HUDEP-2 (cell line): ENCODE results near the gene PCTP.

Experiments used
- DNase-seq, 76 experiments: peaks; one replicate each; lab custom pipeline; 2025; ENCODE audit not compliant: unreplicated experiment in 76 of 76; lab: John Stamatoyannopoulos, UW

The PCTP gene

DNA sequence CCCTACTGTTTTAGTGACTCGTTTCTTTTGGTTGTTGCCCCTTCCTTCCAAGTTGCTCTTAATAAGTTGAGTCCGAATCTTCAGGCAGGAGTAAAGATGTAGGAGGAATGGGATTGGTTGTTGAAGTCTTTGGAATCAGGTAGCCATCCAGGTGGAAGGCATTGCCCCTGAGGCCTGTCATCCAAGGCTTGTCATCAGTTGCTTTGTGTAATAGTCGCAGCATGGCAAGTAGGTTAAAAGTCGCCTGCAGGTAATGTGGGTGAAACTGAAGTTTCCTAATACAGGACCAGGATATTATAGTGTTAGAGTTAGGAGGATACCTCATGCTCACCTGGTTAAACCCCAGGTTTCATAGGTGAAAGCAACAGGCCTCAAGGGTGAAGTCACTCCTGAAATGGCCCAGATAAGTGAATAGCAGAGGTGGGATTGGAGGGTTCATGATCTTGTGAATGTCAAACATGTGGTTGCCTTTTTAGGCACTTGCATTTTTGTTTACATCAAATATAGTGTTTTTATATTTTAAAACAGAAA lies 934 bp downstream of the PCTP start:
- no peak for DNase-seq

DNA sequence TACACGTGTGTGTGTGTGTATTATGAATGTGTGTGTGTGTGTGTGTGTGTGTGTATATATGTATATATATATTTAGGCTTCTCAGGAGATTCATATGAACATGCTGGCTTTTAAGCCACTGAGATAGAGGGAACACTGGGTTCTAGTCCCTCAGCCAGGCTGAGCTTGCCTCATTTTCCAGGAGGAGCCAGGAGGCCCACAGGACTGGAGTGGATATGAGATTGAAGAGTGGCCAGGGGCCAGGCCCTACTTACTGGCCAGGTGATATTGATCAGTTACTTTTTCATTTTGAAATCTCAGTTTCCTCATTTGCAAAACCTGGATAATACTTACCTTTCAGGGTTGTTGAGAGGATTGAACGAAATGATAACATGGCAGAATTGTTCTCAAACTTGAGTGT lies 5.8 kb downstream of the PCTP start:
- DNase-seq, result no peak

DNA sequence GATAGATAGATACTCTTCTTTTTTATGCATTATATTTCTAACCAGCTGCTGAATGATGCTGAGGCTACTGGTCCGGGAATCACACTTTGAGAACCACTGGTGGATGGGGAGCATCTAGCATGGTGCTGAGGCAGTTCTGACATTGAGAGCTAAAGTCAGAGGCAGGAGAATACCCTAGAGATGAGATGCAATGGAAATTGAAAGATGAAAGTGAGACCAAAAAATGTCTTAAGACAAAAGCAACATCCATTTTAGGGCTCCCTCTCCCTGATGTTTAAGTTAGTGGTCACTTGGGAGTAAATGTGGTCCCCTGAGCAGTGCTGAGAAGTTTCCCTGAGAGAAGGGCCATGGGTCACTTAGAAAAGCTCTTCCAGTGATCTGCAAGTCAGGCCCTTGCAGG lies 6.8 kb downstream of the PCTP start:
- no peak for DNase-seq

DNA sequence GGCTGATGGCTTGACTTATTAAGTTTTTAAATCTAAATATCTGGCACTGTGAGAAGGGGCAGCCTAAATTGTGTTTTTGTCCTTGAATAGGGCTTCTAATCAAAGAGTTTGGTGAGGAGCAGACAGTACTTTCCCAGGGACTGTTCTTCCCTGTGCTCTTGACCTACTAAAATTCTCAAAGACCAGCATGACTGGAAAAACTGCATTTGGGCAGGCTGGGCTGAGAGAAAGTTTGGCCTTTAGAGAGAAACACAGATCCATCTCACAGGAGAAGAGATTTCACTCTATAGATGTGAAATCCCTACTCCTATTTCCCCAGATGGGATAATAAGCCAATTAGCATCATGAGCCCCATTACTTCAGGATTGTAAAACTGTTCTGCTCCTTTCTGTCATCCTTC lies 7.3 kb downstream of the PCTP start:
- DNase-seq, result no peak

DNA sequence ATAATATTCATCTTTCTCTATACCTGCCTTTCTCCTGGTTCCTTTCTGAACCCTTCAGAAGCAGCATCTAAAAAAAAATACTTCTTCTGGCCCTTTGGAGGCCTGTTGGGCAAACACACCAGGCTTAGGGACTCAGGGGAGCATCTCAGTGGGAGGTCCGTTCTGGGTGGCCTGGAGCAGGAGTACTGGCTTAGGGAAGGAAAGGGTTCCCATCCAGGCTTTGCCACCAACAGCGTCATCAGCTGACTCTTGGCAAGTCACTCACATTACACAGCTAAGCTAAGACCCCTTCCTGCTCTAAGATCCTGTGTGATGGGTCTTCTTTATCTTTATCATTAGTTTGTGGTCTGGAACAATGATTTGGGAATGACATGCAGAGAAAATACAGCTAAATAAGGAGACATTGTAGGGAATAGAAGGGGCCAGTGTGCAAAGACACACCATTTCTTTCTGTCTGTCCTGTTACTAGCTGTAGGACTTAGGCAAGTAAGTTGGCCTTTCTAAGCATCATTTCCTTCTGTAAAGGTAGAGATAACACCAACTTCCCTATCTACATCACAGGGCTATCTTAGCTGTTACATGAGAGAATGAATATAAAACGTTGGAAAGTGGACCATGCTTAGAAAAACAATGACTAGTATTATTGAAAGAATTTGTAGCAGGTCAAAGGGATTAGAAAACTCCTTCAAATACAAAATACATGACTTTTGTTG lies 9.9 kb downstream of the PCTP start:
- no peak for DNase-seq

DNA sequence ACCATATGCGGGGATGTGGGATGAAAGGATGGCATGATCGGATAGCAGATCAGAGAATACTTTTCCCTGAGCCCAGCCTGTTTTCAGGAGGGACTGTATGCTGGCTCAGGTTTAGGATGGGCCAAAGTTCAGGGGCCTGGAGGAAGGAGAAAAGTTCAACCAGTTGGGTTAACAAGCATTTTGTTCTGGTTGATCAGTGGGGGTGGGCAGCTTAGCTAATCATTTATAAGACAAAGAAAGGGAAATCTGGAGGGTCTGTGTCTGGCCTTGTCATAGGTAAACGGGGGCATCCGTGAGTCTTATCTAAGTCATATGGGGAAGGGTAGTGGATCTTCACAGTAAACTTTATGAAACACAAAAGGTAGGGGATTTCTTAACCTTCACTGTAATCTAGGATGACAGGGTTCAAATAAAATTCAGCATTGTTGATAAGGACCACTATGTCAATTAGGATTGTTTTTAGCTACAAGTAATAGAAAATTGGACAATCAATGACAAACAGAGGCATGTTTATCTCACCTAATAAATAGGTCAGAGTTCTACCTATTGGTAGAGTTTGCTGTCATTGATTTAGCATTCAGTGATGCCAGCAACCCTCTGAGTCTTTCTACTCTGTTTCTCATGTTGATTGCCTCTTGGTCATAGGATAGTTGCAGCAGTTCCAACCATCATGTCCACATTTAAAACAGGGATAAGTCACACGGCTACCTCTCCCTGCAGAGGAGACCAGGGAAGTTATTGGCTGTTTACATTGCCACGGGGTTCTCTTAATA lies 11.4 kb downstream of the PCTP start:
- no peak for DNase-seq

DNA sequence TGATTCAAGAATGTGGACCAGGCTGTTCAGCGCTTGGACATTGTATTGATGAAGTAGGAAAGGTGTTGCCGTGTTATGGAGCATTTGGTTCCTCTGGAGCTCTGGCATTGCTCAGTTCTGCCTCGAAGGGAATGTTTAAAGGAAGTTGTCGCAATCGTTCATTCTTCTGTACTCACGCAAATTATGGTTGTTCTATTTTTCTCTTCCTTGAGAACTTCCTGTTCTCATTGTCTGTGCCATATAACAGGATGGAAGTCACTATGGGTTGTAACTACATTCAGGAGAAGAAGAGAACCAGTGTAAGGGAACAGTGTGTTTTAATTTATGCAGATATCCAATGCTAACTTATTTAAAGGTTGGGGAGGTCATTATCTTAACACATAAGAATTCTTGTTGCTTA lies 13.0 kb downstream of the PCTP start:
- no peak for DNase-seq

DNA sequence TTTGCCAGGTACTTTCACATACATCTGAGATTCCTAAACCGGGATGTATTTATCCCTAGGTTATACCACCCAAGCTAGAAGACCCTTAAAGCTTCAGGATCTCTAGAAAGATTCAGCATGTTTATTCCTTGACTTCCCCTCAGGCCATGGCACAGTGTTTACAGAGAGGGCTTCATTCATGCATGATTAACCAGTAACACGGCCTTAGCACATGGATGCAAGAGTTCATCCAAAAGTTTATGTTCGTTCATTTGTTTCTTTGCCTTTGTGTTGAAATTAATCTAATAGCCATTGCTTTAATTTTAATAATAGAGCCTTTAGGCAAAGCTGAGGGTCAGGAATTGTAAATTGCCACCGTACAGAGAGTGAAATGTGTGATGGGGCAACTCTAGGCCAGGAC lies 13.8 kb downstream of the PCTP start:
- no peak for DNase-seq

DNA sequence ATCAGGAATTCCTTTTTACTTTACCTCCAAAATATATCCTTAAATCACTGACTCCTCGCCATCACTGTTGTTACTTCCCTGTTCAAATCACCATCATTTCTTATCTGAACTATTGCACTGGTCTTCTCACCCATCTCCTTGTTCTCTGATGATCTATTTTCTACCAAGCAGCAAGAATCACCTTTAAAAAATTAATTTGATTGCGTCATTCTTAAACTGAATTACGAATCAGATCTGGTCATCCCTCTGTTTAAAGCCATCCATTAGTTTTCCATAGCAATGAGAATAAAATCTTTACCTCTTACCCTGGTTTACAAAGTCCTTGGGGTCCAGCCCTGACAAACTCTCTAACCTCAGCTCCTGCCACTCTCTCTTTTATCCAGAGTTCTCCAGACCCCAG lies 14.6 kb downstream of the PCTP start:
- no peak for DNase-seq

DNA sequence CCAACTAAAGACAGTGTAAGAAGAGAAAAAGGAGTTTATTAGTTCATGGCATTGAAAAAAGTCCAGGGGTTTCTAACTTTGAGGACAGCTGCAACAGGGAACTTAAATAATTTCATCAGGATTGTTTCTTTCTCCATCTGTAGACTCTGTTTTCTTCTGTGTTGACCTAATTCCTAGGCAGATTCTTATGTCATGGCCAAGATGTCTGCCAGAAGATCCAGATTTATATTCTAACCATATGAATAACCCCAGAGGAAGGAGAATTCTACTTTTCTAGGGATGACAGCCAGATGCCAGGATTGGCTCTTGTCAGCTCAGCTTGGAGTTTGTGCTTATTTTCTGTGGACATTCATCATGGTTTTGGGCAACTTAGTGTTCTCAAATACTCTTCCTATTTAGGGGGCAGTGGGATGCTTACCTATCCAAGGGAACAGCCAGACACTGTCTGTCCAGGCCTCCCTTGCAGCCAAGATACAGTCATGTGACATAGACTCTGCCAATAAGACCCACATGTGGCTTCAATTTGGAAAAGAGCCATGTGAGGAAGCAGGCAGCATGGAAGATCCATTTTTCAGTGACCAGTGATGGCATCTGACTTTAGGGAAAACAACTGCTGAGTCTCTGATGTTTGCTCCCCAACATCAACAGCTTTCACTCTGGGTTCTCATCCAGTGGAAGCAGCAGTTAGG lies 18.2 kb downstream of the PCTP start:
- DNase-seq, result no peak

DNA sequence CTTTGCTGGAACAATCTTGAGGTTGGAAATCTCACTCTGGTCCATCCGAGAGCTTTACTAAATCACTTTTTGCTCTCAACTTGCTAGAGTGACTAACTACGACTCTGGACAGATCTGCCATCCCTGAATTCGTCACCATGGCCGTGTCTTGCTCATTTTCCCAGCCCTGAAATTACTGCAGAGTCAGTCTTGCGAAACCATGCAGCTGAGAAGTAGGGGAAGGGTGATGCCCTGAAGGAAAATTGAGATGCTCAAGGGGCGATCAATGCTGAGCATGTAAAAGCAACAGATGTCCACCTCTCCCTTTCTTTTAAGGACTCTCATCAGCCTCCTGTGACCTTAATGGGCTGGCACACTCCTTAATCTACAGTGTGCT lies 18.8 kb downstream of the PCTP start:
- no peak for DNase-seq

DNA sequence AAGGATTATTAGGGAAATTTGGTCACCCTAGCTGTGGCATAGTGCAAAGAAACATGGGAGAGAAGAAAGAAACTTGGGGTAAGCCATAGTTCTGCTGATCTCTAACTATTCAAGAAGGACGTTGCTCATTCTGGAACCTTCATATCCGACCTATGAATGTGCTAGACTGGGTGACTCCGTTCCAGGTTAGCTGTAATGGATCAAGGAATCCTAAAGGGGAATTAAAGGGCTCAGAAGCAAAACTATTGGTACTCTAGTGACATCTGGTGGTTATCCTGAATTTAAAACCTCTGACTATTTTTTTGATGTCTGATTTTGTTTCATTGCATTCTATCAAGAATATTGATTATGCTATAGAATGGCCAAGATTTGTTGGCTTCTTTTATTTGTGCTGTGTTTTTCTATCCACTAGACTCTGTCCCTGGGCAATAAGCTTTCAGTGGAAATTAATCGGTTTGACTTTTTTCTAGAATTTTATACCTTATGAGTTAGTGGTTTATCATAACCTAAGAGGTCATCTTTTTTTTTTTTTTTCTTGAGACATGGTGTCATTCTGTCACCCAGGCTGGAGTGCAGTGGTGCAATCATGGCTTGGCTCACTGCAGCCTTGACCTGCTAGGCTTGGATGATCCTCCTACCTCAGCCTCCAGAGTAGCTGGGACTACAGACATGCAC lies 19.5 kb downstream of the PCTP start:
- DNase-seq, result peak in 16 of 76 experiments; percentile 0 to 31 (median 12)

DNA sequence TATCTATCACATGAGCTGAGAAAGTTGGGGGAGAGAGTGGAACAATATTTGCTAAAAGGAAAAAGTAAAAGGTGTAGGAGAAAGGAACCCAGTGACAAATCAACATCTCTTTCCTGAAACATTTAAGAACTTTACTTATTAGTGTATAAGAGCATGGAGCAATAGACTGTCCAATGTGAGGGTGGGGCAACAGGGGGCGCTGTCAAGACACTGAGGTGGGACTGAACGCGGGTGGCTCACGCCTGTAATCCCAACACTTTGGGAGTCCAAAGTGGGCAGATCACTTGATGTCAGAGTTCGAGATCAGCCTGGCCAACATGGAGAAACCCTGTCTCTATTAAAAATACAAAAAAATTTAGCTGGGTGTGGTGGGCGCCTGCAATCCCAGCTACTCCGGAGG lies 21.2 kb downstream of the PCTP start:
- no peak for DNase-seq

DNA sequence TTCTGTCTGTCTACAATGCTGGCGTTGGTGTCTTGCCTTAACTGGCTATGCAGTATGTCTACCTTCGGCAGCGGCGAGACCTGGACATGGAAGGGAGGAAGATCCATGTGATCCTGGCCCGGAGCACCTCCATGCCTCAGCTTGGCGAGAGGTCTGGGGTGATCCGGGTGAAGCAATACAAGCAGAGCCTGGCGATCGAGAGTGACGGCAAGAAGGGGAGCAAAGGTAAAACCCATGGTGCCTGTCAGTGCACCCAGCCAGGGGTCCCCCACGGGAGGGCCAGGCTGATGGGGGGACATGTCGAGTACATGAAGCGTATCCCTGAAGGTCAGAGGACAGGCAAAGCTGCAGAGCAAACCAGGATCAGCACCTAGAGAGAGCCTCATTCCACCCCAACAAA lies 22.8 kb downstream of the PCTP start:
- no peak for DNase-seq

DNA sequence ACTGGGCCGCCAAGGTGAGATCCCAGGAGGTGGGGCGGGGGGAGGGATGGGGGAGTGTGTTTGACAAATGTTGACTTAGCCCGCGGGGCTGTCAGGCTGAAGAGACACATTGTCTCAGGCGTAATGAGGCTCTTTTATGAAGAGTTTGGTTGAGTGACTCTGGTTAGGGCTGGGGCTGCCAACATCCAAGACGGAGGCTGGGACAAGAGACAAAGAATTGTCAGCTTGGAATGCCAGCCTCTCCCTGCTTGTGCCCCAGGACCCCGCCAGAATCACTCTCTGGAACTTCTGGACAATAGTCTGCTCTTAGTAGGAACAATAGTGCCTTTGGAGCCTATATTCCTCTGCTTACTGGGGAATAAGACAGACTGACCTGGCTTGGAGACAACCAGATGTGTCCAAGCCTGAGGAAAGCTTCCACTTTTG lies 24.0 kb downstream of the PCTP start:
- no peak for DNase-seq

DNA sequence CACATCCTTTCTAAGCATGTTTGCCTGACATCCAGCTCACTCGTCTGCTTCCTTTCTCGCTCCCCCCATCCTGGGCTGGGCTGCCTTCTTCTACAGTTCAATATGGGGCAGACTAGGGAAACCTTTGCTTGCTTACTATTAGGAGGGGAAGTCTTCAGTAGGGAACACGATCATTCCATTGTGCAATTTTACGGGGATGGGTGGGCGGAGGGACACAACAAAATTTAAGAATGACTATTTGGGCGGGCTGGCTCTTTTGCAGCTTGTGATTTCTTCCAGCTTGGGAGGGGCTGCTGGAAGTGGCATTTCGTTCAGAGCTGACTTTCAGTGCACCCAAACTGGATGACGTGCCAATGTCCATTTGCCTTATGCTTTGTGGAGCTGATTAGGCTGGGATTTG lies 25.4 kb downstream of the PCTP start:
- no peak for DNase-seq

DNA sequence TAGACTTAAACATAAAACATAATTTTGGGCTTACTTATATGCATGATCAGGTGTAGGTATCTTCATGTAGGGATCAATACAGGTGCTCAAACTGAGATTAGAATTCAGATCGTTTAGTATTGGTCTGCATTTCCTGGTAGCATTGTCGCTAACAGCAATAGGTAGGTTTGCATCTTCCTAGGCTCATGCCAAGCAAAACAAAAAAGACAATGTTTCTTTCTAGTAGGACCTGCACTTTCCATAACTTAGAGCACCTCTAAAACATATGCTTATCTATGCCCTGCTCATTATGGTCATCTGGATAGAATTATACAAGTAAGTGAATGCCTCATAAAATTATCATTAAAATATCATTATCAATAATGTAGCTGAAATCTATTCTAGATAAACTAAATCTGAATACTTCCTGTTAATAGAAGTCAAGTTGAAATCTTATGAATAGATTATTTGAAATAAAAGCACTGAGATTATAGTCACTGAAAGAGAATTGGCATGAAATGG lies 26.7 kb downstream of the PCTP start:
- DNase-seq, result no peak

DNA sequence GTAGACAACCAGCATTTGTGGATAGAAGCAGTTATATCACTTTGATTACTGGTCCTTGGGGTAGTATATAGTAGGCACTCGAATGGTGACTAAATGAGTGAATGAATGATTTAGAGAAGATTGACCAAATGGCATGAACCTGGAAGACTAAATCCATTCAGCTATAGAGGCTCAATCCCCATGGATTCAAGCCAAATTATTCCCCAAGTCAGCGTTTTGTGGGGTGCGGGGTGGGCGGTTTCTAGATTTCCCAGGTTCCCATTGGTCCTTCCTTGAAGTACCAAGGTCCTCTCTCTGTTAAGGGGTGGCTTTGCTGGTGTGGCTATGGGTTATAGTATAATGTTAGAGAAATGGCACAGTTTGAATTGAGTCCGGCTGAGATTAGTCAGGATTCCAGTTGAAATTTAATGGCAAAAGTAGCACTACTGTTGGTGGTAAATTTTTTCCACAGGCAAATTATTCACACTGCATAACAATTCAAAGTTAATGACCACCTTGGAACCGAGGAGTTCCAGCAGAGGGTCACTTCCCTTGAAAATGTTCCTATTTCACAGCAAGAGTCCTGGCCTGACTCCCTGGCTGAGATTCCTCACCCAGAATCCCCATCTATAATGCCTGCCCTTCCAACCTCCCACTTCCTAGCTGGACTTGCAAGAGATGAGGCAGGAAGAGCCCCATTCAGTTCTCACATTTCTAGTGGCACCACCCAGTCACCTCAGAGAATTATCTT lies 27.7 kb downstream of the PCTP start:
- DNase-seq, result no peak

DNA sequence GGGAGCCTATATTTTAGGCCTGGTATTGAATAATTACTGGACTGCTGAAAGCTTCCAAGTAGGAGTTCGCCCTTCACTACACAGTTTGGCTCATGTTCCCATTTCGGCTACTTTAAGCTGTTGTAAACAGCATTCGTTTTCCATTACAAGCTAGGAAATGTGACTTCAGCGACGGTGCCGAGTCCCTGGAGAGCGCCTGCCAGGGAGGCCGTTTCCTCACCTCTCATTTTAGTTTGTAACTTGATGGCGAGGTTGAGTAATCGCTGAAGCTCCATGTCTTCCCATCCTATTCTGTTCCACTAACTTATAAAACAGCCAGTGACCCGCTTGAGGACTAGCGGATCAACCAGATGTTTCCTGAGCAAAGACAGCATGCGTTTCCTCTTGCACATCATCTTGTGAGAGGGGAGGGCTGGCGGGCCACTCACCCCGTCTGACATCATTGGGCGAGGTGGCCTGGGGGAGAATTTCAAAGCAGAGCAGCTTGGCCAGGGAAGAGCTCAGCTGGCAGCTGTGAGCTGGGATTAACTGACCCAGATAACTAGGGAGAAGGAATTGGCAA lies 32.9 kb downstream of the PCTP start:
- no peak for DNase-seq

DNA sequence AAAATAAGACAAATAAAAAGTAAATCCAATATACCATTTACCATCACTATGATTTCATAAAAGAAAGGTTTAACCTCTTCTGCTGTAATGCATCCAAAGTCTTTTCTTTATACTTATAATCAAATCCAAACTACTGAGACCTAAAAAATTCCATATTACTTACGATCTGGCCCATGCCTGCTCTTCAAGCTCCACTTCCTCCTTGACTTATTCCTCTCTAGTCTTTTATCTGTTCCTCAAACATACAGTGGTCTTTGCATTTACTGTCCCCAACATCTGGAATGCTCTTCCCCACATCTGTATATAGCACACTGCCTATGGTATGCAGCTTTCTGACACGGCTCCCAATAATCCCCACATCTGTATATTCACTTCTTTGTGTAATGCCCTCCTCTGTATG lies 33.8 kb downstream of the PCTP start:
- DNase-seq, result no peak
